Natural killer cell (primary cell): ENCODE data around the gene VIPR2. TPM values are rescaled to one million over a fixed set of nuclear protein-coding genes. Genes with fewer than 3 reads are reported as not detected.

Experiments used
- ATAC-seq, 3 donors: fragments of 150-1000 bp in 2 of 3; fragments of 200-7000 bp in 1 of 3; cut with Tn5 transposase; 1 replicate in 1 of 3; 2 replicates in 2 of 3; pipeline ENCODE4 v1.10.0; 2021; ENCODE audit warnings: mild to moderate bottlenecking in 2 of 3, moderate library complexity in 2 of 3
- DNase-seq, 2 donors: peaks; one replicate each; pipeline versions ENCODE4 v3.0.0 to v3.0.0-alpha.2; 2013 to 2021; ENCODE audit warnings: mixed read lengths in 1 of 2
- H3K27ac ChIP-seq: one replicate; pipeline ENCODE4 v1.5.1; 2013; ENCODE audit warnings: mild to moderate bottlenecking, low read length
- H3K27me3 ChIP-seq: one replicate; pipeline ENCODE4 v1.6.1; 2013; ENCODE audit warnings: low read length; ENCODE audit not compliant: control insufficient read depth, insufficient read depth
- H3K36me3 ChIP-seq: one replicate; pipeline ENCODE4 v1.6.1; 2013; ENCODE audit warnings: low read length; ENCODE audit not compliant: control insufficient read depth, insufficient read depth
- H3K4me1 ChIP-seq: one replicate; pipeline ENCODE4 v1.6.1; 2013; ENCODE audit warnings: low read length; ENCODE audit not compliant: control insufficient read depth, insufficient read depth
- H3K4me3 ChIP-seq: one replicate; pipeline ENCODE4 v1.5.1; 2013; ENCODE audit warnings: low read length
- H3K9me3 ChIP-seq: one replicate; pipeline ENCODE4 v1.6.1; 2013; ENCODE audit warnings: low read length; ENCODE audit not compliant: control insufficient read depth, insufficient read depth
- H3K27ac Mint-ChIP-seq, 2 donors: one replicate each; pipeline ENCODE4 v1.8.0; 2022; ENCODE audit warnings: mild to moderate bottlenecking in 2 of 2, mixed read lengths in 2 of 2, moderate library complexity in 1 of 2
- H3K27me3 Mint-ChIP-seq, 2 donors: one replicate each; pipeline ENCODE4 v1.8.0; 2022; ENCODE audit warnings: low read depth in 2 of 2, mixed read lengths in 2 of 2
- H3K36me3 Mint-ChIP-seq: one replicate; pipeline ENCODE4 v1.8.0; 2022; ENCODE audit warnings: mixed read lengths
- H3K4me1 Mint-ChIP-seq, 2 donors: one replicate each; pipeline ENCODE4 v1.8.0; 2022; ENCODE audit warnings: mixed read lengths in 2 of 2
- H3K4me3 Mint-ChIP-seq: one replicate; pipeline ENCODE4 v1.8.0; 2022; ENCODE audit warnings: mild to moderate bottlenecking, moderate library complexity, mixed read lengths
- H3K9me3 Mint-ChIP-seq, 2 donors: one replicate each; pipeline ENCODE4 v1.8.0; 2022; ENCODE audit warnings: mixed read lengths in 2 of 2
- WGBS: methylation state at CpG from one replicate; pipeline ENCODE4 v1.1.7; 2013; ENCODE audit warnings: missing lambda C conversion rate; ENCODE audit not compliant: insufficient coverage; 5-methylcytosine and 5-hydroxymethylcytosine counted together
- intact Hi-C: fragments of 100-400 bp; cut with micrococcal nuclease; formaldehyde crosslinking; loops from one replicate; pipeline ENCODE4 v1.14.2; 2022
- total RNA-seq, 4 donors: library from RNA; stranded (reverse); fragments of 120-200 nt in 1 of 4; gene quantifications; one replicate each; pipeline versions ENCODE4 v1.2.3 to v1.2.4, GENCODE V29; 2013 to 2022
- TF ChIP-seq, protein P1 (sequence below): fragments of 200-600 bp; IDR thresholded peaks from one replicate; pipeline ENCODE4 v1.8.0; 2022; ENCODE audit warnings: antibody characterized with exemption

Gene VIPR2
- total RNA-seq, 3 donors from 2014 or later (not counting 1 experiment from before 2014, with no cell fraction given) = 2.2 to 4.9 (median 4.7) TPM

DNA sequence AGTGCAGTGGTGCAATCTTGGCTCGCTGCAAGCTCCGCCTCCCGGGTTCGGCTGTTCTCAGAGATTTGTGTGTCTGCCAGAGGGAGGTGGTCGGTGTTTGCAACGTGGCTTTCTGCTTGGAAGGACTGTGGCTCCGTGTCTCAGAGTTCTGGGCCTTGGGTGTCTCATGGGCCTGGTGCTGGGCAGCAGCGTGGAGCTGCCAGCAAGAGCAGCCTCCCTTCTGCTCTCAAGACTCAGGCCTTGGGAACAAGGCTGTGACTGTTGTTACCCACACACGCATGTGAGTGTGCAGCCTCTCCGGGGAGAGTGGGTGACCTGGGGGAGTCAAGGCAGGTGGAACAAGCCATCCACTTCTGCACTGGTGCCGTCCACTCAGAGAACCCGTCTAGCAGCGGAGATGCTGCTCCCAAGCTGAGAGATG lies 52.0 kb downstream of the VIPR2 start:
- Histone ChIP-seq H3K4me1 (no peaks in the 10 kb centered on the region), H3K27me3 (no peaks in the 10 kb centered on the region), H3K4me3 (no peak overlapping the region), H3K36me3 (no peaks in the 10 kb centered on the region), H3K27ac (no peak overlapping the region), H3K9me3 (no peaks in the 10 kb centered on the region)
- H3K36me3 Mint-ChIP-seq = no peaks in the 10 kb centered on the region
- 83% methylated on average over 13 of the region's 13 CpGs for WGBS
- ATAC-seq = no peak
- H3K27me3 Mint-ChIP-seq = no peaks in the 10 kb centered on the region
- no peak overlapping the region for H3K4me3 Mint-ChIP-seq
- no peaks in the 10 kb centered on the region for H3K4me1 Mint-ChIP-seq
- TF ChIP-seq, protein P1, sequence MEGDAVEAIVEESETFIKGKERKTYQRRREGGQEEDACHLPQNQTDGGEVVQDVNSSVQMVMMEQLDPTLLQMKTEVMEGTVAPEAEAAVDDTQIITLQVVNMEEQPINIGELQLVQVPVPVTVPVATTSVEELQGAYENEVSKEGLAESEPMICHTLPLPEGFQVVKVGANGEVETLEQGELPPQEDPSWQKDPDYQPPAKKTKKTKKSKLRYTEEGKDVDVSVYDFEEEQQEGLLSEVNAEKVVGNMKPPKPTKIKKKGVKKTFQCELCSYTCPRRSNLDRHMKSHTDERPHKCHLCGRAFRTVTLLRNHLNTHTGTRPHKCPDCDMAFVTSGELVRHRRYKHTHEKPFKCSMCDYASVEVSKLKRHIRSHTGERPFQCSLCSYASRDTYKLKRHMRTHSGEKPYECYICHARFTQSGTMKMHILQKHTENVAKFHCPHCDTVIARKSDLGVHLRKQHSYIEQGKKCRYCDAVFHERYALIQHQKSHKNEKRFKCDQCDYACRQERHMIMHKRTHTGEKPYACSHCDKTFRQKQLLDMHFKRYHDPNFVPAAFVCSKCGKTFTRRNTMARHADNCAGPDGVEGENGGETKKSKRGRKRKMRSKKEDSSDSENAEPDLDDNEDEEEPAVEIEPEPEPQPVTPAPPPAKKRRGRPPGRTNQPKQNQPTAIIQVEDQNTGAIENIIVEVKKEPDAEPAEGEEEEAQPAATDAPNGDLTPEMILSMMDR = no peak
- no peak for DNase-seq
- intact Hi-C loops = no loop called here
- H3K27ac Mint-ChIP-seq = no peak overlapping the region
- H3K9me3 Mint-ChIP-seq = no peaks in the 10 kb centered on the region

GRCh38 chr7:159091480-159092475 lies 52.9 kb downstream of the VIPR2 start:
- intact Hi-C loops = no loop called here
- no peak overlapping the region for H3K27ac Mint-ChIP-seq
- peaks cover 0 to 5% of the 10 kb centered on the region in 2 donors for H3K27me3 Mint-ChIP-seq
- no peaks in the 10 kb centered on the region for H3K9me3 Mint-ChIP-seq
- ATAC-seq (no peak), DNase-seq (no peak)
- H3K36me3 Mint-ChIP-seq = no peaks in the 10 kb centered on the region
- no peak overlapping the region for H3K4me3 Mint-ChIP-seq
- Histone ChIP-seq H3K36me3 (no peaks in the 10 kb centered on the region), H3K27ac (no peak overlapping the region), H3K4me3 (no peak overlapping the region), H3K4me1 (no peaks in the 10 kb centered on the region), H3K9me3 (no peaks in the 10 kb centered on the region), H3K27me3 (no peaks in the 10 kb centered on the region)
- no peaks in the 10 kb centered on the region for H3K4me1 Mint-ChIP-seq
- 91% methylated on average over 30 of the region's 31 CpGs for WGBS
- TF ChIP-seq, protein P1 = no peak

DNA sequence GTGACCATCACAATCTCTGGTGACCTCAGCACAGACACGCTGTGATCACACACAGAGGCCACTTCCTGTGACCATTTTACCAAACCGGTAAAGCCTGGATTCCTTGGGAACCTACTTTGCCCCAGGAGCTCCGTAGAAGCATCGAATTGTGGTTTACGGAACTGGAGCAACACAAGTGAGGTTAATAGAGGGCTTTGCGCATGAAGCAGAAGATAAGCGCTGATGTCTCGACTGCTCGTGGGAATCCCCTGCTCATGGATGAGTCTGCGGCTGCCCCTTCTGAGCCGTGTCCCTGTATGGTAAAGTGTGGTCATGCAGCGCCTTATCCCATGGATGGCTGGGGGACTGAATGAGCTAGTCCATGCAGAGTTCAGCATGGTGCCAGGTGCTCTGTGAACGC lies 53.6 kb downstream of the VIPR2 start:
- WGBS = 91% methylated on average over 13 of the region's 13 CpGs

More for the DNA sequence above, 53.6 kb downstream of the VIPR2 start:
- Mint-ChIP-seq H3K9me3 (no peaks in the 10 kb centered on the region), H3K4me1 (no peaks in the 10 kb centered on the region), H3K36me3 (no peaks in the 10 kb centered on the region), H3K27me3 (peaks cover 0 to 11% of the 10 kb centered on the region in 2 donors), H3K27ac (no peak overlapping the region), H3K4me3 (no peak overlapping the region)
- Histone ChIP-seq H3K27ac (no peak overlapping the region), H3K4me1 (no peaks in the 10 kb centered on the region), H3K9me3 (no peaks in the 10 kb centered on the region), H3K4me3 (no peak overlapping the region), H3K36me3 (no peaks in the 10 kb centered on the region), H3K27me3 (no peaks in the 10 kb centered on the region)
- ATAC-seq = no peak
- intact Hi-C loops = no loop called here
- TF ChIP-seq, protein P1 = no peak
- DNase-seq = no peak
